GM19099 (cell line): ENCODE data around the gene NUP93.

Experiments
- POLR2A ChIP-seq: IDR thresholded peaks from 3 replicates; pipeline ENCODE4 v1.6.1; 2011; ENCODE audit warnings: low read depth; ENCODE audit not compliant: insufficient read length; ENCODE audit errors: extremely low read depth

Gene NUP93

GRCh38 chr16:56697456-56698155, 32.3 kb upstream of the NUP93 start:
- TF ChIP-seq POLR2A = no peak

- TF ChIP-seq POLR2A = no peak
Observed at GRCh38 chr16:56700195-56700594, 29.7 kb upstream of the NUP93 start.

GRCh38 chr16:56700631-56701030, 29.3 kb upstream of the NUP93 start:
- no peak for TF ChIP-seq POLR2A

- TF ChIP-seq POLR2A = no peak
Observed at GRCh38 chr16:56701534-56701933, 28.4 kb upstream of the NUP93 start.

GRCh38 chr16:56702836-56703235, 27.1 kb upstream of the NUP93 start:
- TF ChIP-seq POLR2A = no peak

GRCh38 chr16:56708525-56709442, 21.1 kb upstream of the NUP93 start:
- TF ChIP-seq POLR2A = no peak

GRCh38 chr16:56709443-56710040, 20.4 kb upstream of the NUP93 start:
- no peak for TF ChIP-seq POLR2A

GRCh38 chr16:56710181-56710737, 19.7 kb upstream of the NUP93 start:
- no peak for TF ChIP-seq POLR2A

GRCh38 chr16:56711862-56712261, 18.1 kb upstream of the NUP93 start:
- TF ChIP-seq POLR2A = no peak

- TF ChIP-seq POLR2A = no peak
Observed at GRCh38 chr16:56713794-56714193, 16.1 kb upstream of the NUP93 start.

- no peak for TF ChIP-seq POLR2A
Observed at GRCh38 chr16:56715126-56715525, 14.8 kb upstream of the NUP93 start.

GRCh38 chr16:56716761-56717160, 13.2 kb upstream of the NUP93 start:
- TF ChIP-seq POLR2A = no peak

GRCh38 chr16:56722200-56722842, 7.6 kb upstream of the NUP93 start:
- TF ChIP-seq POLR2A = no peak

GRCh38 chr16:56724191-56724590, 5.7 kb upstream of the NUP93 start:
- no peak for TF ChIP-seq POLR2A

GRCh38 chr16:56726283-56726682, 3.6 kb upstream of the NUP93 start:
- no peak for TF ChIP-seq POLR2A
